SJSA1 (cell line): ENCODE measurements around the gene RPL14. TPM values are rescaled to one million over a fixed set of nuclear protein-coding genes. Genes with fewer than 3 reads are reported as not detected.

Experiments
- DNase-seq, 2 experiments: peaks; one replicate each; pipeline ENCODE4 v3.0.0-alpha.2; 2015 to 2020; ENCODE audit warnings: low spot score in 2 of 2, low read depth in 1 of 2
- H3K27ac ChIP-seq: fragments of 250-450 bp; sonication (Bioruptor Pico); 2 replicates; pipeline ENCODE4 v1.5.1; 2020; ENCODE audit warnings: mild to moderate bottlenecking, moderate library complexity
- H3K27me3 ChIP-seq: fragments of 250-450 bp; sonication (Bioruptor Pico); replicated peaks from 2 replicates; pipeline ENCODE4 v1.5.1; 2020; ENCODE audit warnings: mild to moderate bottlenecking, moderate library complexity
- H3K36me3 ChIP-seq: fragments of 250-450 bp; sonication (Bioruptor Pico); 2 replicates; pipeline ENCODE4 v1.5.1; 2020; ENCODE audit warnings: mild to moderate bottlenecking
- H3K4me1 ChIP-seq: fragments of 250-450 bp; sonication (Bioruptor Pico); replicated peaks from 2 replicates; pipeline ENCODE4 v1.6.1; 2021; ENCODE audit warnings: mild to moderate bottlenecking
- H3K4me3 ChIP-seq: fragments of 250-450 bp; sonication (Bioruptor Pico); 2 replicates; pipeline ENCODE4 v1.5.1; 2020; ENCODE audit warnings: mild to moderate bottlenecking
- H3K9me3 ChIP-seq: fragments of 250-450 bp; sonication (Bioruptor Pico); replicated peaks from 2 replicates; pipeline ENCODE4 v1.5.1; 2020; ENCODE audit warnings: mild to moderate bottlenecking
- total RNA-seq: library from RNA; depleted of rRNA; stranded (reverse); fragments of >200 nt; shearing (Covaris generic); gene quantifications from 2 replicates; pipeline ENCODE4 v1.2.3, GENCODE V29; 2014; rRNA removed

Gene RPL14
- total RNA-seq, result 303 and 410 TPM in 2 replicates

- Histone ChIP-seq H3K27ac (peak within 1 kb of the TSS; percentile 70), H3K4me1 (peaks cover 16% of the 10 kb centered on the region), H3K36me3 (peaks cover 50% of the 10 kb centered on the region), H3K4me3 (peak within 1 kb of the TSS; percentile 89), H3K27me3 (no peaks in the 10 kb centered on the region), H3K9me3 (no peaks in the 10 kb centered on the region)
- peak; percentile 86 to 92 for DNase-seq
Observed at GRCh38 chr3:40456940-40457823, at the start of gene RPL14. RPL14 (plus strand) TSS chr3:40457339; CDS start chr3:40457472, 133 bp downstream.

- no peak for DNase-seq
- Histone ChIP-seq H3K27me3 (no peaks in the 10 kb centered on the region), H3K27ac (no peak overlapping the region)
Observed at GRCh38 chr3:40407611-40408010, 49.5 kb upstream of the RPL14 start.

GRCh38 chr3:40414270-40414669 is 42.9 kb upstream of the RPL14 start:
- Histone ChIP-seq H3K27ac (no peak overlapping the region), H3K9me3 (no peaks in the 10 kb centered on the region), H3K4me3 (no peak overlapping the region), H3K36me3 (no peaks in the 10 kb centered on the region), H3K27me3 (no peaks in the 10 kb centered on the region), H3K4me1 (no peaks in the 10 kb centered on the region)
- DNase-seq, result no peak

More at GRCh38 chr3:40407611-40408010, 49.5 kb upstream of the RPL14 start:
- Histone ChIP-seq H3K4me1 (no peaks in the 10 kb centered on the region), H3K9me3 (no peaks in the 10 kb centered on the region), H3K4me3 (no peak overlapping the region), H3K36me3 (no peaks in the 10 kb centered on the region)

- Histone ChIP-seq H3K4me3 (no peak overlapping the region), H3K4me1 (no peaks in the 10 kb centered on the region), H3K27me3 (no peaks in the 10 kb centered on the region), H3K9me3 (no peaks in the 10 kb centered on the region), H3K27ac (no peak overlapping the region), H3K36me3 (no peaks in the 10 kb centered on the region)
- DNase-seq, result no peak
Observed at GRCh38 chr3:40417845-40418543, 39.1 kb upstream of the RPL14 start.

- H3K36me3 ChIP-seq, result no peaks in the 10 kb centered on the region
- no peak overlapping the region for H3K27ac ChIP-seq
- H3K4me1 ChIP-seq, result no peaks in the 10 kb centered on the region
- no peak for DNase-seq
- H3K9me3 ChIP-seq, result no peaks in the 10 kb centered on the region
- H3K4me3 ChIP-seq, result no peak overlapping the region
- no peaks in the 10 kb centered on the region for H3K27me3 ChIP-seq
Observed at GRCh38 chr3:40422861-40423260, 34.3 kb upstream of the RPL14 start.

GRCh38 chr3:40427045-40427669 is 30.0 kb upstream of the RPL14 start:
- Histone ChIP-seq H3K9me3 (no peaks in the 10 kb centered on the region), H3K27ac (no peak overlapping the region), H3K36me3 (no peaks in the 10 kb centered on the region), H3K4me1 (no peaks in the 10 kb centered on the region), H3K27me3 (no peaks in the 10 kb centered on the region), H3K4me3 (no peak overlapping the region)
- DNase-seq, result no peak

- Histone ChIP-seq H3K27me3 (no peaks in the 10 kb centered on the region), H3K4me3 (no peak overlapping the region), H3K27ac (no peak overlapping the region), H3K9me3 (no peaks in the 10 kb centered on the region), H3K4me1 (no peaks in the 10 kb centered on the region), H3K36me3 (no peaks in the 10 kb centered on the region)
- no peak for DNase-seq
Observed at GRCh38 chr3:40432793-40433192, 24.3 kb upstream of the RPL14 start.

GRCh38 chr3:40437889-40438288 is 19.2 kb upstream of the RPL14 start:
- Histone ChIP-seq H3K27me3 (no peaks in the 10 kb centered on the region), H3K36me3 (no peaks in the 10 kb centered on the region), H3K4me3 (no peak overlapping the region), H3K4me1 (no peaks in the 10 kb centered on the region), H3K27ac (no peak overlapping the region), H3K9me3 (no peaks in the 10 kb centered on the region)
- DNase-seq, result no peak

GRCh38 chr3:40445062-40445461 is 12.1 kb upstream of the RPL14 start:
- Histone ChIP-seq H3K36me3 (no peaks in the 10 kb centered on the region), H3K27ac (no peak overlapping the region), H3K9me3 (no peaks in the 10 kb centered on the region), H3K4me1 (no peaks in the 10 kb centered on the region), H3K4me3 (no peak overlapping the region), H3K27me3 (no peaks in the 10 kb centered on the region)
- no peak for DNase-seq

- no peak for DNase-seq
- Histone ChIP-seq H3K4me1 (no peaks in the 10 kb centered on the region), H3K4me3 (no peak overlapping the region), H3K36me3 (0 out of 2 replicates have a peak, but pooled peaks cover 2% of the 10 kb centered on the region), H3K27ac (no peak overlapping the region), H3K9me3 (no peaks in the 10 kb centered on the region), H3K27me3 (no peaks in the 10 kb centered on the region)
Observed at GRCh38 chr3:40445880-40446279, 11.3 kb upstream of the RPL14 start.

GRCh38 chr3:40450438-40450837 is 6.7 kb upstream of the RPL14 start:
- Histone ChIP-seq H3K27me3 (no peaks in the 10 kb centered on the region), H3K4me1 (peaks cover 13% of the 10 kb centered on the region), H3K9me3 (no peaks in the 10 kb centered on the region), H3K27ac (no peak overlapping the region), H3K36me3 (0 out of 2 replicates have a peak, but pooled peaks cover 2% of the 10 kb centered on the region), H3K4me3 (no peak overlapping the region)
- no peak for DNase-seq

GRCh38 chr3:40451551-40451950 is 5.6 kb upstream of the RPL14 start:
- Histone ChIP-seq H3K27me3 (no peaks in the 10 kb centered on the region), H3K9me3 (no peaks in the 10 kb centered on the region), H3K27ac (no peak overlapping the region), H3K4me3 (no peak overlapping the region), H3K4me1 (peaks cover 13% of the 10 kb centered on the region), H3K36me3 (0 out of 2 replicates have a peak, but pooled peaks cover 2% of the 10 kb centered on the region)
- no peak for DNase-seq

- Histone ChIP-seq H3K36me3 (0 out of 2 replicates have a peak, but pooled peaks cover 2% of the 10 kb centered on the region), H3K4me1 (peaks cover 13% of the 10 kb centered on the region), H3K9me3 (no peaks in the 10 kb centered on the region), H3K27me3 (no peaks in the 10 kb centered on the region), H3K27ac (no peak overlapping the region), H3K4me3 (no peak overlapping the region)
- DNase-seq, result no peak
Observed at GRCh38 chr3:40452057-40452456, 5.1 kb upstream of the RPL14 start.

GRCh38 chr3:40452562-40452875 is 4.6 kb upstream of the RPL14 start:
- H3K4me3 ChIP-seq, result peak overlapping the region; percentile 52
- peak overlapping the region; percentile 79 for H3K27ac ChIP-seq
- no peaks in the 10 kb centered on the region for H3K9me3 ChIP-seq
- peaks cover 6% of the 10 kb centered on the region for H3K36me3 ChIP-seq
- no peak for DNase-seq
- no peaks in the 10 kb centered on the region for H3K27me3 ChIP-seq
- H3K4me1 ChIP-seq, result peaks cover 13% of the 10 kb centered on the region
